T-helper 2 cell (primary cell): Measurements from ENCODE around the gene C1orf185.
A peak's percentile ranks its signal among the peaks of the same experiment; 100 is the strongest.
"Not testable (repeated sequence)": the region's sequence is repeated elsewhere in the genome, so short reads cannot be mapped to it uniquely, and the experiment has no call there.

ENCODE experiments used
- DNase-seq, 5 experiments: peaks; one replicate each; pipeline versions ENCODE4 v3.0.0 to v3.0.0-alpha.2; 2012 to 2022
- total RNA-seq, 2 donors: gene quantifications; one replicate each; lab custom pipeline; 2026; lab: John Stamatoyannopoulos, UW

C1orf185 gene
- total RNA-seq: 0 reads per million in 2 donors

DNA sequence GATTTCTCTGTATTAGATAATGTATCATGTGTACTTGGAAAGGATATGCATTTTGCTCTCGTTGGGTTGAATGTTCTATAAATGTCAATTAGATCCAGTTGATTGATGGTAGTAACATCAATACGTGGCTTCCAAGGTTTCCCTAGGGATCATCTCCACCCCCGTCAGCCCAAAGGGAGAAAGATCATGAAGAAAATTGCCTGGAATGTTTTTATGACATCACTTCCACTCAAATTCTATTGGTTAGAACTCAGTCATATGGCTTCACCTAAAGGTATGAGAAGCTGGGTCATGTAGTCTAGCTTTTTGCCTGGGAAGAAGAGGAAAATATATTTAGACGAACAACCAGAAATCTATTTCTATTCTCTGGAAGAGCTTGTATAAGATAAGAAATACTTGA lies at the start of gene C1orf185:
Gene C1orf185 (plus strand): TSS at position 253 of the 400 bp plus-strand sequence. CDS start 6 bp downstream, at position 259.
- DNase-seq: no peak

DNA sequence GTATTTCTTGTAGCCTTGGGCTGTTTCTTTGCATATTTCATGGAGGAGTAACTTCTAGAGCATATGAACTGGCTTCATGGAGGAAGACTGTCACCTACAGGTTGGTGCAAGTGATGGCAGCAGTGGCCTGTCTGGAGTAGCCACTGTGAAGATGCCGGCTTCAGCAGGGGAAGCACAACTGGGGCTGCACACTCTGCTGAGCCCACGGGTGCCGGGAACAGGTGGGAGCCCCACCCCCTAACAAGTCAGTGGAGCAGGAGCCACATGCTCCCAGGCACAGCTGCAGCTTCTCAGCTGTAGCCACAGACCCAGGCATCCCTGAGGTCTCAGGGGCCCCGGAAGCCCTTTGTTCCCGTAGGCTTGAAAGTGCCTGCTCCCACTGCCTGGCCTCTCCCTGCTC lies 43.2 kb upstream of the C1orf185 start:
- peak in 1 of 5 experiments; percentile 26 for DNase-seq

DNA sequence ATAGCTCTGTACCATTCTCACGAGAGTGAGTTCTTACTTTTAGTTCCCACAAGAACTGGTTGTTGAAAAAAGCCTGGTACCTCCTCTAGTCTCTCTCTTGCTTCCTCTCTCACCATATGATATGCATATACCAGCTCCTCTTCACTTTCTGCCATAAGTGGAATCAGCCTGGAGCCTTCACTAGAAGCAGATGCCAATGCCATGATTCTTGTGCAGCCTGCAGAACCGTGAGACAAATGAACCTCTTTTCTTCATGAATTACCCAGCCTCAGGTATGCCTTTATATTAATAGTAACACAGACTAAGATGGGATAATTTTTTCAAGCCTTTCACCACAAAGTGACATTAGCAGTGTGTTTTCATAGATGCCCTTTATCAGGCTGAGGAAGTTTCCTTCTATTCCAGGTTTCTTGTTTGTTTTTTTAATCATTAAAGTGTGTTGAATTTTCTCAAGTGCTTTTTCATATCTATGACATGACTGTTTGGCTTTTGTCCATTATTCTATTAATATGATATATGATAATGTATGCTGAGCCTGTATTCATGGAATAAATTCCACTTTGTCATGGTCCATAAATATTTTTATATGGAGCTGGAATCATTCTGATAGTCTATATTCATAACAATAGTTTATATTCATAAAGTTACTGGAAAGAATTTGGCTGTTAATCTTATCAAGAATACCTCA lies 40.7 kb upstream of the C1orf185 start:
- DNase-seq: no peak

DNA sequence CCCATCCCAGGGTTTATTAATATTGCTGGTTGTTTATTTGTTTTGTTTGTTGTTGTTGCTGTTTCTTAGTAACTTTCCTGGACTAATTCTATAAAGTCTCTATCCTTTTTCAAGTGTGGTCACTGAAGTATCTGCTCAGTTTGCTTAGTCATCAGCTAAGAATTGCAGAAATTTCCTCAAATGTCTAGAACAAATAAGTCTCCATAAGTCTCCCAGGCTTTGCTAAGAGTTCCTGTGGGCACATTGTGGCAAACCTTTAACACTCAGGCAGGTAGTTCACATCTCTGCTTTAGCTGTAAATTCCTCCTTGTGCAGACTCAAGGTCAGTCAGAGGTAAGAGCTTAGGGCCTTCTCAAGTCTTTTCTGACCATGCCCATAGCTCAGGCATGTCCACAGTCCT lies 38.9 kb upstream of the C1orf185 start:
- DNase-seq: no peak

DNA sequence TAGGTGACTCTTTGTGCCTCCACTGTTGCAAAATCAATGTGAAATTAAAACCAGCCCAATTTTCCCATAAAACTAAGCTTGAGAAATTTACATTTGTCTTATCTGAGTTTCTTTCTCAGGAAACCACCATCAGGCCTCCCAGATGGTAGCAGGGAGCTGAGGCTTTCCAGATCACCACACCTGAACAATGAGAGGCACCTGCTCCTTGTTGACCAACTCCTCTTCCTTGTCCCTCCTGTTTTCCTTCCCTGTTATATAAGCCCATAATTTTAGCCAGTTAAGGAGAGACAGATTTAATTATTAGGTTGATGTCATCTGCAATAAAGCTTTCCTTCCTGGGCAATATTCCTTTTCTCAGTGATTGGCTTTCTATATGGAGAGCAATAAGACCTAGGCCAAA lies 32.0 kb upstream of the C1orf185 start:
- no peak for DNase-seq

DNA sequence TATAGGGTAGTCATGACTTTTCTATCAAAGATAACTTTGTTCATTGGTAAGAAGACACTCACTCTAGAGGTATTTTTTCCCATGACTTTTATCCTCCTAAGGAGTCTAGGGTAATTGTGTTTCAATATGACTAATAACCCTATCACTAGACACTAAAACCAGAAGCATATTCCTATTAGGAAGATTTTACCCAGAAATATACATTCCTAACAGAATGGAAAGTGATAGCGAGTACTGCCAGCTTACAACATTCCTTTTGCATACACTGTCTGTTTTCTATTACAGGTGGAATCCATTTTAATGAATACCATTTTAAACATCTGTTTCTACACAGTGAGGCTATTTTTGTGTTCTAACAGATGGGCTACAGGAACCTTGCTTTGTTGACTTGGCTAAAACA lies 31.4 kb upstream of the C1orf185 start:
- DNase-seq: no peak

DNA sequence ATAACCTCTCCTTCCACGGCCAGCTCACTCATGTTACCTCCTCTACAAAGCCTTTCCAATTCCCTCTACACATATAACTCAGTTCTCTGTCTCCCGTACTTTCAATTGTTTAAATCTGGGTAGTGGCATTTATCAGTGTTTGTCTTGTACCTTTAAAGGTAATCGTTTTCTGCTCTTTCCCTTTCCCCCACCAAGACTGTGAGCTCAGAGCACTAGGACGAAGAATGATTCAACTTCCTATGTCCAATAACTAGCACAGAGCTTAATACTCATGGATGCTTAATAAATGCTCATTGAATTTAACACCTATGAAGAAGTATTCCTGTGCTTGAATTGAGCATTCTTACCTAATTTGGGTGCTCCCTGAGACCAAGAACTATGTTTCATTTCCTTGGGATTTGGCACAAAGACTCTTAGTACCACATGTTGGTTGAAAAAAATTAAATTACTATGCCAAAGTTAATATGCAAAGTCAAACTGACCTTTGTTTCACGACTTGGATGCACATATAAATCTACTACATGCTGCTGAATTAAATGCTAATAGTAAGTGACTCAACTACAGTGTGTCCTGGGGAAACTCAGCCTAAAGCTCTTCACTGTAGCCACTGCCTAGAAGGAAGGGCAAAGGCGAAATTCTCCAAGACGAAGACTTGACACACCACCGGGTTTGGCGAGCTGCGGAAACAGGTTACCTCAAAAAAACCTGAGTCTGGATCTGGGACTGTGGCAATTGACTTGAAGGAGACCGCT lies 30.6 kb upstream of the C1orf185 start:
- no peak for DNase-seq

DNA sequence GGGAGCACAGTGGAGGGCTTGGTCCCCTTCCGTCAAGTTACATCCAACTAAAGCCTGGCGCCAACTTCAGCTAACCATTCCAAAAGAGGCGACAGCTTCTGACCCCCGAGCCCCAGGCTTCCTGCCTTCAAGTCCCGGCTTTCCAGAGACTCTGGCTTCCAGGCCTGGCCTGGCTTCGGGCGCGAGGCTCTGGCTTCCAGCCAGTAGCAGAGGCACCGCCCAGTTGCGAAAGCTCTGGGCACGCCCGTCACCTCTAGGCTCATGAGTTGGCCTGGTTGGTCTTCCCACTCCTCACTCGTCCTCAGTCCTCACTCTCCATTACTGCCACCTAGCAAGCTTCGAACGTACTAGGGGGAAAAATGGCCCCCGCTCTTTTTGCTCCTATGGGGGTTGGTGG lies 30.0 kb upstream of the C1orf185 start:
- DNase-seq: no peak

DNA sequence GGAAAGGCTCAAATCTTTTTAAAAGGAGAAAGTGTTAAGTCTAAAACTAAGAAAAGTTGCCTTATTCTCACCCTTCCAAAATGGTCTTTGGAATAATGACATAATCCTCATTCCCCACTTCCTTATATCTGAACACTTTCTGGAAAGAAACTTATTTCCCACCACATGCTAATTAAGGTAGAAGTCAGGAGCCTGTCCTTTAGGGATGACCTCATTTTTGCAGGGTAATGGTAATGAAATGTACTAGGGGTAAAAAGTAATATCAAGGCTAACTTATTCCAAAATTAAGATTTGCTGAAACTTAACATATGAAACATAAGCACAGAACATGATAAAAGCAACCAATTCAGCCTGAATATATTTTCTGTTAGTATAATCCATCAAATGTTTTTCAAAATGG lies 29.4 kb upstream of the C1orf185 start:
- DNase-seq: no peak

DNA sequence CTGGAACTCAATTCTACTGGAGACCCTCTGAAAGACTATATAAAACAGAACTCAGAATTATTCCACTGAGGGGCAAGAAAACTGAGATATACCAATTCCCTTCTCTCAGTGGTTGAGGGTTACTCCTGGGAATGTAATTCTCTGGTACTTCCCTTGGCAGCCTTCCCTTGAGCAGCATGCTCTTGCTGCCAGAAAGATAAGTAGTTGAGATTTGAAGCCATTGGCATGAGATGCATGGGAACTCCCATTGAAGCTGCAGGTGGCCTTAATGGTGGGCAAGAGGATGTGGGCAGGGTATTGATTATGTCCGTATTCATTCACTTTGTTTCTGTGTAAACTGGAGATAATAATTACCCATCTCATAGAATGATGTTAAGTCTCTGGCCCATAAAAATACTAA lies 28.6 kb upstream of the C1orf185 start:
- DNase-seq: no peak

DNA sequence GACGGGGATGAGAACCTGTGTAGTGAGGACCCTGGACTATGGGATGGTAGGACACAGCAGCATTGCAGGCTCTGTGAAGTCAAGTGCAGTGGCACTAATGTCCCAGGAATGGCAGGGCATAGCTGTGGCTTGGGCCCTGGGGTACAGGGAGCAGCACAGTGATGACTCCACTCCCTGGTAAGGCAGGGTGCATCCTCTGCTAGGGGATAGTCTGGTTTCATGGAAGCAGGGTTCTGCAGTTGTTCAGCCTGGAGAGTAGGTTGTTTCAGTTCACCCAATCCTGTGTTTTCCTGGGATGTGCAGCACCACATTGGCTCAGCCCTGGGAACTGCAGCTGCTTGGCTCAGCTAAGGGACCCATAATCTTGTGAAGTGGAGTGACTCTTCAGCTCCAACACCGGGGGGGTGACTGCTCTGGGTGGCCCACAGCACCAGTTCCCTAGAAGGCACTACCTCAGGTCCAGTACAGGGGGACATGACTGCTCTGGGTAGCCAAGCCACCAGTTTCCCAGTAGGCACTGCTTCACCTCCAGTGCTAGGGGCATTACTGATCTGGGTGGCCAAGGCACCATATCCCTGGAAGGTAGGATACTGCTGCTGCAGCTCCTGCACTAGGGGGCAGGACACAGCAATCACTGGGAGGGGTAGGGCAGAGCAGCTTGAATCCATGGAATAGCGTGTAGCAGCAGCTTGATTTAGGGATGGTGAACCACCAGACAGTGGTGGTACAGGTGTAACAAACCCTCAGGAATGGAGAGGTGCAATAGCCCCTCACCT lies 15.3 kb upstream of the C1orf185 start:
- no peak for DNase-seq

DNA sequence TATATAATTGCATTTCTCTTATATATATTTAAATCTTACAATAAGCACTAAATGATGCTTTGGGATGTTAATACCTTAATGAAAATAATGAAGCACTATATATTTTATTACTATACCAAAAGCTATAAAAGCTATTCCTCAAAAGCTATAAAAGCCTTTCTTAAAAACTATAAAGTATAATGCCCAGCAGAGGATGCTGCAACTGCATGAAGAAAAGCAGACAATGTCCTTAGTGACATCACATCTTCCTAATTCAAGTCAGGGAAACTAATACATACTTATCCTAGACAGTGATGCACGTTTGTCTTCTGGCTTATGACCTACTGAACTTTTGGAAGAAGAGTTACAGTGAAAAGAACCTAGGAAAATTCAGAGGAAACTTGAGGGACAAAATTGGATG lies 13.6 kb upstream of the C1orf185 start:
- DNase-seq: peak in 1 of 5 experiments; percentile 13

DNA sequence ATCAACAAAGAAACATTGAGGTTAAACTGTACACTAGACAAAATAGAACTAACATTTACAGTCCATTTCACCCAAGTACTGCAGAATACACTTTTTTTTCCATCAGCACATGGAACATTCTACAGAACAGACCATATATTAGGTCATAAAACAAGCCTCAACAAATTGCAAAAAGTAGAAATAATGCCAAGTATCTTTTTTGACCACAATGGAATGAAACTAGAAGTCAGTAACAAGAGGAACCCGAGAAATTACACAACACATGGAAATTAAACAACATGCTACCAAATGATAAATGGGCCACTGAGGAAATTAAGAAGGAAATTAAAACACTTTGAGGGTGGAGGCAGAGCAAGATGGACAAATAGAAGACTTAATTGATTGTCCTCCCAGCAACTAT lies 8.4 kb upstream of the C1orf185 start:
- no peak for DNase-seq

DNA sequence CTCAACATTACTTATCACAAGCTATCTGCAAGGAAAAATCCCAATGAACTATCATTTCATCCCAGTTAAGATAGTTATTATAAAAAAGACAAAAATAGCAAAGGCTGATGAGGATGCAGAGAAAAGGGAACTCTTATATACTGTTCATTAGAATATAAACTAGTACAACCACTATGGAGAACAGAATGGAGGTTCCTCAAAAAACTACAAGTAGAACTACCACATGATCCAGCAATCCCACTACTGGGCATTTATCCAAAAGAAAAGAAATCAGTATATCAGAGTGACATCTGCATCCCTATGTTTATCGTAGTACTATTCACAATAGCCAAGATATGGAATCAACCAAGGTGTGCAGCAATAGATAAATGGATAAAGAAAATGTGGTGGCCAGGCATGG lies 4.9 kb upstream of the C1orf185 start:
- DNase-seq: no peak

DNA sequence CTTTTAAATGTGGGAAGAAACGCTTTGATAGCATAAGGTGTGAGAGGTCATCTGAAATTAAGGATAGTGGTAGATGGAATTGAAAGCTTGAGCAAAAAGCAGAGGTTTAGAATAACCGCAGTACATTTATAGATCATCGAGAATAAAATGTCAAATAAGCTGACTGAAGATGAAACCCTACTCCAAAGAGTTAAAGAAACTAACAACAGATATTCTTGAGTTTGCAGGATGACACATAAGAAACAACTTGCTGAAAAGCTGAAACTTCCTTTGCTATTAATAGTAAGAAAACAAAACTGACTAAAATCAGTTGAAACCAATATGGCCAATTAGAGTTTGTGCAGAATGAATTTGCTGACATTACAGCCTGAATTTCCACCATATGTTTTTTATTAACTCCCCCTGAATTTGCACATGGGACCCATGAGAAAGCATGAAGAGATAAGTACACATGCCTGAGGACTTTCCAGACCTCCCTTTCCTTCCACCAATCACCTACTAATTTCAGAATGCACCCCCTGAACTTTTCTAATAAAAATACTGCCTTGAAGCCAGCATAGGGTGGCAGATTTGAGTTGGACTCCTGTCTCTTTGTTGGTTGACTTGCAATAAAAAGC lies 1.7 kb upstream of the C1orf185 start:
- DNase-seq: no peak

DNA sequence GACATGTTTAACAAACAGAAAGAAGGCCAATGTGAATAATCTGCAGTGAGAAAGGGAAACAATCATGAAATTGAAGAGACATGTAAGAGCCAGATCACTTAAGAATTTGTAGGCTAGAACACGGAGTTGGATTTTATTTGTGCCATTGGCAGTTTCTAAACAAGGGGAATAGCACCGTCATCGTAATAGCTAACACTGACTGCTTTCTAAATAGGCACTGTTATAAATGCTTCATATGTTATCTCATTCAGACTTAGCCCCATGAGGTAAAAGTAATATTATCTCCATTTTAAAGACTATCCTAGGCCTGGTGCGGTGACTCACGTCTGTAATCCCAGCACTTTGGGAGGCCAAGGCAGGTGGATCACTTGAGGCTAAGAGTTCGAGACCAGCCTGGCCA lies 12.1 kb downstream of the C1orf185 start:
- DNase-seq: no peak

DNA sequence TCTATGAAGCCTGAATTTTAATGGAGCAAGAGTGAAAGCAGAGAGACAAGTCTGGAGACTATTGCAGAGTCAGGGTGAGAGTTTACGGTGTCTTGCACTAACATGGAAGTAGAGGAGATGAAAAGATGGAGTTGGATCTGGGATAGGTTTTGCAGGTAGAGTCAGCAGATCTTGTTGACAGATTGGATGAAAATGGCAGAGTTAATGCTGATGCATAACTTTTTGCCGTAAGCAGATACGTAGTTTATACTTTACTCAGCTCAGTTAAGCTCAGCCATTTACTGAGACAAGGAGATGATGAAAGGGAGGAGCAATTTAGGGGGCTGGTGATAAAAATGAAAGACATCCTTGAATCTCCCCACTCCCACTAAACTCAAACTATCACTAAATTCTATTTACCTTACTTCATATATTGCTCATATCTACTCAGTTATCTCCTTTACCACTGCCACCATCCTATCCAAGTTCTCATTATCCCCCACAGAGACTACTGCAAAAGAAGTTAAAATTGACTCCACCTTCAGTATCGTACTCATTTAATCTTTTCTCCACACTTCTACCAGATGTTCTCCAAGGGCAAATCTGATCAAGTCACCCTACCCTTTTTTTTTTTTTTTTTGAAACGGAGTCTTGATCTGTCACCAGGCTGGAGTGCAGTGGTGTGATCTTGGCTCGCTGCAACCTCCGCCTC lies 13.8 kb downstream of the C1orf185 start:
- DNase-seq: no peak

DNA sequence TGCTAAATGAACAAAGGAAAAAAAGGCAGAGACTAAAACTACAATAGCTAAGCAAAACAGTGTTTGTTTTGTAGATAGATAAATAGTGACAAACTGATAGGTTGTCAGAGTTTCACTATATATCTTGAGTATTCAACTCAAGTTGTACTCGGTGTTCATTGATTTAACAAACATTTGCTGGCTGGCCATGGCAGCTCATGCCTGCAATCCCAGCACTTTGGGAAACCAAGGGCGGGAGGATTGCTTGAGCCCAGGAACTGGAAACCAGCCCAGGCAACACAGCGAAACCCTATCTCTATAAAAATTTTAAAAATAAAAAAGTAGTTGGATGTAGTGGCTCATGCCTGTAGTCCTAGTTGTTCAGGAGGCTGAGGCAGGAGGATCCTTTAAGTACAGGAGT lies 17.3 kb downstream of the C1orf185 start:
- DNase-seq: no peak

DNA sequence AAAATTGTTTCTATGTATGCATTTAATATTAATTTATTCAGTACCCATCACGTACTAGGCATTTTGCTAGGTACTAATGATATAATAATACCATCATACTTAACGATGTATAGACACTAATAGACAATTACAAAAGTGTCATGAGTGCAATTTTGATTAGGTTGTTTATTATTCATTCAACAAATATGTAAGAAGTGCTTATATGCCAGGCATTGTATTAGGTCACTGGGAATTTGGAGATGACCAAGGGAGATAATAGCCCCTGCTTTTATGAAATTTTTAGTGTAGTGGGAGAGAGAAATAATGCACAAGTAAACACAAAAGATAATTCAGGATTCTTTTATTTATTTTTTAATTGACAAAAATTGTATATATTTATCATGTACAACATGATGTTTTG lies 18.6 kb downstream of the C1orf185 start:
- DNase-seq: no peak

DNA sequence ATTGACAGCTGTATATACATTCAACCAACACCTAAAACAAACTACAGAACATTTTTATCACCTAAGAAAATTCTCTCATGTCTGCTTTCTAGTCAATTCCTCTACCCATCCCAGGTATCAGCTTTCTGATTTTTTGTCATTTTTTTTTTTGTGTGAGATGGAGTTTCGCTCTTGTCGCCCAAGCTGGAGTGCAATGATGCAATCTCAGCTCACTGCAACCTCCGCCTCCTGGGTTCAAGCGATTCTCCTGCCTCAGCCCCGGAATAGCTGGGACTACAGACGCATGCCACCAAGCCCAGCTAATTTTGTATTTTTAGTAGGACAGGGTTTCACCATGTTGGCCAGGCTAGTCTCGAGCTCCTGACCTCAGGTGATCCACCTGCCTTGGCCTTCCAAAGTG lies 25.1 kb downstream of the C1orf185 start:
- DNase-seq: not testable (repeated sequence)

DNA sequence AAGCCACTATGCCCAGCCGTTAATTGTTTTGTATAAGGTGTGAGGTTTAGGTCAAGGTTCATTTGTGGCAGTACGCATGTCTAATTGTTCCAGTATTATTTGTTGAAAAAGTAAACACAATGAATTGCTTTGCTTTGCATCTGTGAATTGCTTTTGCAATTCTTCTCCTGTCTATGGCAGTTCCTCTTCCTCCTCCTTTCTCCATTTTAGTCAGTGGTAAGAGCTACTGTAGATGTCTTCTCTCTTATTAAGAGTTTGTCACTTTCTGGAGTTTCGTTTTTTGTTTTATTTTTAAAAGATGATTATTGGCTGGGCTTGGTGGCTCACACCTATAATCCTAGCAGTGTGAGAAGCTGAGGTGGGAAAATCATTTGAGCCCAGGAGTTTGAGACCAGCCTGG lies 29.2 kb downstream of the C1orf185 start:
- DNase-seq: no peak

DNA sequence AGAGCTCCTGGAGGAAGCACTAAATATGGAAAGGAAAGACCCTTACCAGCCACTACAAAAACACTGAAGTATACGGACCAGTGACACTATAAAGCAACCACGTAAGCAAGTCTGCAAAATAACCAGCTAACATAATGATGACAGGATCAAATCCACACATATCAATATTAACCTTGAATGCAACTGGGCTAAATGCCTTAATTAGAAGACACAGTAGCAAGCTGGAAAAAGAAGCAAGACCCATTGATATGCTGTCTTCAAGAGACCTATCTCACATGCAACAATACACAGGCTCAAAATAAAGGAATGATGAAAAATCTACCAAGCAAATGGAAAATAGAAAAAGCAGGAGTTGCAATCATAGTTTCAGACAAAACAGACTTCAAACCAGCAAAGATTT lies 31.0 kb downstream of the C1orf185 start:
- no peak for DNase-seq

DNA sequence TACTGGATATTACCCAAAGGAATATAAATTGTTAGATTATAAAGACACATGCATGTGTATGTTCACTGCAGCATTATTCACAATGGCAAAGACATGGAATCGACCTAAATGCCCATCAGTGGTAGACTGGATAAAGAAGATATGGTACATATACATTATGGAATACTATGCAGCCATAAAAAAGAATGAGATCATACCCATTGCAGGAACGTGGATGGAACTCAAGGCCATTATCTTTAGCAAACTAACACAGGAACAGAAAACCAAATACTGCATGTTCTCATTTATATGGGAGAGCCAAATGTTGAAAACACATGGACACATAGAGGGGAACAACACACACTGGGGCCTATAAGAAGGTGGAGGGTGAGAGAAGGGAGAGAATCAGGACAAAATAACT lies 35.7 kb downstream of the C1orf185 start:
- DNase-seq: not testable (repeated sequence)
